MM.1S (cell line): ENCODE measurements around the gene PEX14.

Source experiments
- DNase-seq: peaks from one replicate; pipeline ENCODE4 v3.0.0-alpha.2; 2015
- H2AFZ ChIP-seq: fragments of 300-600 bp; sonication (generic); 2 replicates; pipeline ENCODE4 v1.6.0; 2016; ENCODE audit warnings: antibody characterized with exemption, low read length
- H3F3A ChIP-seq: fragments of 300-600 bp; sonication (generic); 2 replicates; pipeline ENCODE4 v1.6.1; 2016; ENCODE audit warnings: mild to moderate bottlenecking, antibody characterized with exemption, low read length, moderate library complexity, mixed read lengths; ENCODE audit not compliant: insufficient read depth
- H3K27ac ChIP-seq: fragments of 300-600 bp; sonication (generic); 2 replicates; pipeline ENCODE4 v1.5.1; 2016; ENCODE audit warnings: mild to moderate bottlenecking, low read length
- H3K27me3 ChIP-seq: fragments of 300-600 bp; sonication (generic); replicated peaks from 2 replicates; pipeline ENCODE4 v1.6.0; 2016; ENCODE audit warnings: low read length; ENCODE audit not compliant: insufficient read depth
- H3K36me3 ChIP-seq: fragments of 300-600 bp; sonication (generic); replicated peaks from 2 replicates; pipeline ENCODE4 v1.6.1; 2016; ENCODE audit warnings: mild to moderate bottlenecking, low read length, mixed read lengths; ENCODE audit not compliant: insufficient read depth
- H3K4me1 ChIP-seq: fragments of 300-600 bp; sonication (generic); 2 replicates; pipeline ENCODE4 v1.6.1; 2016; ENCODE audit warnings: low read length, mixed read lengths
- H3K4me2 ChIP-seq: fragments of 300-600 bp; sonication (generic); 2 replicates; pipeline ENCODE4 v1.6.0; 2016; ENCODE audit warnings: low read depth, low read length
- H3K4me3 ChIP-seq: fragments of 300-600 bp; sonication (generic); 2 replicates; pipeline ENCODE4 v1.5.1; 2016; ENCODE audit warnings: low read length, mixed read lengths
- H3K79me2 ChIP-seq: fragments of 300-600 bp; sonication (generic); 2 replicates; pipeline ENCODE4 v1.6.1; 2016; ENCODE audit warnings: mixed run types, low read length, mixed read lengths
- H3K9ac ChIP-seq: fragments of 300-600 bp; sonication (generic); 2 replicates; pipeline ENCODE4 v1.6.1; 2016; ENCODE audit warnings: low read length, mixed read lengths
- H3K9me2 ChIP-seq: fragments of 300-600 bp; sonication (generic); replicated peaks from 2 replicates; pipeline ENCODE4 v1.6.1; 2016; ENCODE audit warnings: mild to moderate bottlenecking, low read length, mixed read lengths; ENCODE audit not compliant: insufficient read depth
- H3K9me3 ChIP-seq: fragments of 300-600 bp; sonication (generic); replicated peaks from 2 replicates; pipeline ENCODE4 v1.6.1; 2016; ENCODE audit warnings: mild to moderate bottlenecking, low read length, mixed read lengths; ENCODE audit not compliant: insufficient read depth
- H4K20me1 ChIP-seq: fragments of 300-600 bp; sonication (generic); 2 replicates; pipeline ENCODE4 v1.6.1; 2016; ENCODE audit warnings: mild to moderate bottlenecking, low read length, moderate library complexity, mixed read lengths; ENCODE audit not compliant: insufficient read depth
- EZH2 ChIP-seq: fragments of 300-600 bp; sonication (generic); optimal IDR thresholded peaks from 2 replicates; pipeline ENCODE3; 2017; ENCODE audit warnings: low read depth, mild to moderate bottlenecking, antibody characterized with exemption, low read length, mixed read lengths
- EZH2phosphoT487 ChIP-seq: fragments of 300-600 bp; sonication (generic); IDR thresholded peaks from 2 replicates; pipeline ENCODE4 v1.6.1; 2018; ENCODE audit warnings: antibody characterized with exemption, low read length
- TF ChIP-seq, protein P1 (sequence below): fragments of 300-600 bp; sonication (generic); IDR thresholded peaks from 2 replicates; pipeline ENCODE4 v1.5.1; 2016; ENCODE audit warnings: antibody characterized with exemption, low read length, mixed read lengths

PEX14 gene

DNA sequence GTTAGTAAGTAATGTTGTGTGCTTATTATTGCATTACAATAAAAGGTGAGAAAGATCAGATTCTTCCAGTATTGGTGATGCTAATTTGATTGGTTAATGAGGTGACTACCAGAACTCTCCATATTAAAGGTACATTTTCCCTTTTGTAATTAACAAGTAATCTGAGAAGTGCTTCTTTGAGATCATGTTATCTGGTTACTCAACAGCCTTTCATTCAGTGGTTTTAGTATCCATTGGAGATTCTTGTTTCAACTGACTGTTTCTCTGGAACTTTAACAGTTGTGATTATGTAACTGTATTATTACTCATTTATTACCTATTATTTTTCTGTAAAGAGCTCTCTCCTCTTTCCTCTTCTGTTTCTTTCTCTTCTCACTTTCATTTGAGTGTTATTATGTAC is 86.7 kb downstream of the PEX14 start:
- Histone ChIP-seq H3F3A (no peaks in the 10 kb centered on the region), H3K4me3 (no peak overlapping the region), H3K27me3 (no peaks in the 10 kb centered on the region), H3K79me2 (no peaks in the 10 kb centered on the region), H3K36me3 (no peaks in the 10 kb centered on the region), H3K9ac (no peak overlapping the region), H3K27ac (no peak overlapping the region), H3K9me2 (no peaks in the 10 kb centered on the region), H4K20me1 (no peaks in the 10 kb centered on the region), H3K4me1 (no peaks in the 10 kb centered on the region), H2AFZ (no peak overlapping the region), H3K9me3 (no peaks in the 10 kb centered on the region), H3K4me2 (no peak overlapping the region)
- no peak for TF ChIP-seq EZH2
- TF ChIP-seq, protein P1, sequence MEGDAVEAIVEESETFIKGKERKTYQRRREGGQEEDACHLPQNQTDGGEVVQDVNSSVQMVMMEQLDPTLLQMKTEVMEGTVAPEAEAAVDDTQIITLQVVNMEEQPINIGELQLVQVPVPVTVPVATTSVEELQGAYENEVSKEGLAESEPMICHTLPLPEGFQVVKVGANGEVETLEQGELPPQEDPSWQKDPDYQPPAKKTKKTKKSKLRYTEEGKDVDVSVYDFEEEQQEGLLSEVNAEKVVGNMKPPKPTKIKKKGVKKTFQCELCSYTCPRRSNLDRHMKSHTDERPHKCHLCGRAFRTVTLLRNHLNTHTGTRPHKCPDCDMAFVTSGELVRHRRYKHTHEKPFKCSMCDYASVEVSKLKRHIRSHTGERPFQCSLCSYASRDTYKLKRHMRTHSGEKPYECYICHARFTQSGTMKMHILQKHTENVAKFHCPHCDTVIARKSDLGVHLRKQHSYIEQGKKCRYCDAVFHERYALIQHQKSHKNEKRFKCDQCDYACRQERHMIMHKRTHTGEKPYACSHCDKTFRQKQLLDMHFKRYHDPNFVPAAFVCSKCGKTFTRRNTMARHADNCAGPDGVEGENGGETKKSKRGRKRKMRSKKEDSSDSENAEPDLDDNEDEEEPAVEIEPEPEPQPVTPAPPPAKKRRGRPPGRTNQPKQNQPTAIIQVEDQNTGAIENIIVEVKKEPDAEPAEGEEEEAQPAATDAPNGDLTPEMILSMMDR, result no peak
- TF ChIP-seq EZH2phosphoT487, result no peak
- DNase-seq, result no peak

DNA sequence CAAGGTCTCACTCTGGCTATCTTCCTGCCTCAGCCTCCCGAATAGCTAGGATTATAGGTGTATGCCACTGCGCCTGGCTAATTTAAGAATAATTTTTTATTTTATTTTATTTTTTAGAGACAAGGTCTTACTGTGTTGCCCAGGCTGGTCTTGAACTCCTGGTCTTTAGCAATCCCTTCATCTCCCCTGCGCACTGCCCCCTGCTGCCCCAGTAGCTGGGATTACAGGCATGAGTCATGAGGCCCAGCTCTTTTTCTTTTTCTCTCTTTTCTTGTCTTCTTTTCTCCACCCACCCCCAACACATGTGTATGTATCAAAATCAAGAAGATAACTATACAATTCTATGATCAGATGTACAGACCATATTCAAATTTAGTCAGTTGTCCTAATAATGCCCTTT is 87.2 kb downstream of the PEX14 start:
- no peaks in the 10 kb centered on the region for H3K9me3 ChIP-seq
- DNase-seq, result no peak
- no peaks in the 10 kb centered on the region for H3K79me2 ChIP-seq
- no peak overlapping the region for H3K27ac ChIP-seq
- H4K20me1 ChIP-seq, result no peaks in the 10 kb centered on the region
- TF ChIP-seq EZH2 (no peak), EZH2phosphoT487 (no peak)
- no peaks in the 10 kb centered on the region for H3K9me2 ChIP-seq
- no peak overlapping the region for H3K4me3 ChIP-seq
- H3K36me3 ChIP-seq, result no peaks in the 10 kb centered on the region
- no peaks in the 10 kb centered on the region for H3F3A ChIP-seq
- H3K27me3 ChIP-seq, result no peaks in the 10 kb centered on the region
- no peak overlapping the region for H3K4me2 ChIP-seq
- no peak overlapping the region for H3K9ac ChIP-seq
- no peak overlapping the region for H2AFZ ChIP-seq
- H3K4me1 ChIP-seq, result no peaks in the 10 kb centered on the region

DNA sequence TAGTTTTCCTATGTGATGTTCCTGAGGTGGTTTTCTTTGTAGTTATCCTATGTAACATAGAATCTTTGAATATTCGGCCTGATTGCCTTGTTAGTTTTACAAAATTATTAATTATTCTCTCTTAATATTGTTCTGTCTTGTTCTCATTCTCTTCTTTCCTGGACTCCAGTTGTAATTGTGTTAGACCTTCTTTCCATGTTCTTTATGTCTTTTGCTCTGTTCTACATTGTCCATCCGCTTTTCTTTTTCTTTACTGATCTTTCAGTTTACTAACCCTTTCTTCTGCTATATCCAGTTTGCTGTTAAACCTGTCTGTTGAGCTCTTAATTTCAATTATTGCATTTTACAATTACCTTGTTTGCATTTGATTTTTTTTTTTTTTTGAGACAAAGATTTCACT is 89.3 kb downstream of the PEX14 start:
- Histone ChIP-seq H3K4me3 (no peak overlapping the region), H3K4me2 (no peak overlapping the region), H3K27ac (no peak overlapping the region), H3K9me2 (no peaks in the 10 kb centered on the region), H3F3A (no peaks in the 10 kb centered on the region), H3K4me1 (no peaks in the 10 kb centered on the region), H4K20me1 (no peaks in the 10 kb centered on the region), H3K79me2 (no peaks in the 10 kb centered on the region), H3K9me3 (no peaks in the 10 kb centered on the region), H2AFZ (no peak overlapping the region), H3K36me3 (no peaks in the 10 kb centered on the region), H3K9ac (no peak overlapping the region), H3K27me3 (no peaks in the 10 kb centered on the region)
- DNase-seq, result no peak
- TF ChIP-seq EZH2phosphoT487, result no peak
- TF ChIP-seq, protein P1, result no peak

DNA sequence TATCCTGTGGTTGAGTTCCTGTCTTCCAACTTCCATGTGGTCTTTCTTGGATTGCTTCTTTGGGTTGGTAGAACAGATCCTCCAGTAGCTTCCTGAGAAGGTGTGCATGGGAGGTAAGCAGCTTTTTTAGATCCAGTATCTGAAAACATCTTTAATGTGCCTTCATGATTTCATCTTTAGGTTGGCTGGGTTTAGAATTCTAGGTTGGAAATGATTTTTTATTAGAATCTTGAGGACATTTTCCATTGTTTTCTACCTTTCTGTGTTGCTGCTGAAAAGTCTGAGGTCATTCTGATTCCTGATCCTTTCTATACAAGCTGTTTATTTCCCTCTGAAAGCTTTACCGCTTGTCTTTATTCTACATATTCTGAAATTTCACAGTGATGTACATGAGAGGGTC is 94.8 kb downstream of the PEX14 start:
- TF ChIP-seq EZH2phosphoT487, result no peak
- TF ChIP-seq, protein P1, result no peak
- TF ChIP-seq EZH2, result no peak
- H3K9ac ChIP-seq, result no peak overlapping the region
- no peak for DNase-seq
- no peak overlapping the region for H3K4me3 ChIP-seq
- no peaks in the 10 kb centered on the region for H3K9me2 ChIP-seq
- no peak overlapping the region for H3K4me2 ChIP-seq
- H4K20me1 ChIP-seq, result no peaks in the 10 kb centered on the region
- no peaks in the 10 kb centered on the region for H3K79me2 ChIP-seq
- H3K27me3 ChIP-seq, result no peaks in the 10 kb centered on the region
- H2AFZ ChIP-seq, result no peak overlapping the region
- H3K36me3 ChIP-seq, result no peaks in the 10 kb centered on the region
- no peaks in the 10 kb centered on the region for H3K4me1 ChIP-seq
- H3F3A ChIP-seq, result no peaks in the 10 kb centered on the region
- H3K27ac ChIP-seq, result no peak overlapping the region
- H3K9me3 ChIP-seq, result no peaks in the 10 kb centered on the region
